Activated T-cell treated with anti-CD3 and anti-CD28 coated beads, Interleukin-2, amount 50 U/mL, for 72 hours (primary cell): ENCODE measurements around the gene KRTAP10-5. TPM values are rescaled to one million over a fixed set of nuclear protein-coding genes. Genes with fewer than 3 reads are reported as not detected.
"Not testable (repeated sequence)": the region's sequence is repeated elsewhere in the genome, so short reads cannot be mapped to it uniquely, and the experiment has no call there.

ENCODE experiments used
- ATAC-seq, 2 donors: fragments of 150-1000 bp; cut with Tn5 transposase; replicated peaks in 1 of 2; 2 replicates each; pipeline ENCODE4 v1.10.0; 2021; ENCODE audit warnings: moderate library complexity in 2 of 2, mild to moderate bottlenecking in 1 of 2
- DNase-seq, 2 donors: peaks; one replicate each; pipeline ENCODE4 v3.0.0; 2021 to 2022; ENCODE audit warnings: mixed read lengths in 1 of 2
- H3K27ac Mint-ChIP-seq: one replicate; pipeline ENCODE4 v1.8.0; 2022; ENCODE audit warnings: mild to moderate bottlenecking, moderate library complexity, mixed read lengths
- H3K27me3 Mint-ChIP-seq: one replicate; pipeline ENCODE4 v1.8.0; 2022; ENCODE audit warnings: low read depth, mixed read lengths
- H3K36me3 Mint-ChIP-seq, 2 donors: one replicate each; pipeline ENCODE4 v1.8.0; 2022; ENCODE audit warnings: mixed read lengths in 2 of 2, mild to moderate bottlenecking in 1 of 2; ENCODE audit not compliant: insufficient read depth in 2 of 2
- H3K4me1 Mint-ChIP-seq: one replicate; pipeline ENCODE4 v1.8.0; 2022; ENCODE audit warnings: low read depth, mixed read lengths
- H3K4me3 Mint-ChIP-seq, 2 donors: one replicate each; pipeline ENCODE4 v1.8.0; 2022; ENCODE audit warnings: mild to moderate bottlenecking in 2 of 2, mixed read lengths in 2 of 2, moderate library complexity in 2 of 2
- H3K9me3 Mint-ChIP-seq, 2 donors: one replicate each; pipeline ENCODE4 v1.8.0; 2022; ENCODE audit warnings: mixed read lengths in 2 of 2
- total RNA-seq, 2 donors: library from RNA; stranded (reverse); gene quantifications; one replicate each; pipeline ENCODE4 v1.2.3, GENCODE V29; 2022

Gene KRTAP10-5
- total RNA-seq, 2 donors from 2014 or later: not detected

DNA sequence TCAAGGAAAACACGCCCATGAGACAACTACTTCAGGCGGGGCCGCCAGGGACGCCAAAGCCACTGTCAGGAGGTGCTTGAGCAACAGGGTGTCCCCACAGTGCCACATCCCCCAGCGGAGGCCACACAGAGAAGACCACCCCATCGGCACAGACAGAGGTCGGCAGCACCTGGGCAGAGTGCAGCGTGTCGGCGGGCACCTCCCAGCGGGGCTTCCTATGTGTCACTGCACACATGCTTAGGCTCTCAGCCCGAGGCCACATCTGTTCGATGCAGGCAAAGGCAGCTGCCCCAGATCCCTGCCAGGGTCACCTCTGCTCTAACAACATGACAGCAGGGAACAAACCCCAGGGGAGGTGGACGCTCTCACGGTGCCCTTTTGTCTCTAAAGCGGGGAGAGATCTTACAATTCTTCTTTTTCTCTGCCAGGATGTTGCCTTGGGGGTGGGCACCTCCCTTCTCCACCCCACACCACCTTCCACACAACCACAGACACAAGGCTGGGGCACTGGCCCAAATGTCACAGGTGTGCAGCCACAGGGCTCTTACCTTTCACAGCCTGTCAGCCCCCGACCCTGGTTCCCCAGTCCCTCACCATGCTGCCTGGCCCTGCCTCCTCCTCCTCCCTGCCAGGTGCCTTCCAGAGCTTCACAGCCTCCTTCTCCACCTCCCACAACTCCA, 35.6 kb upstream of the KRTAP10-5 start:
- H3K27me3 Mint-ChIP-seq: no peaks in the 10 kb centered on the region
- H3K27ac Mint-ChIP-seq: no peak overlapping the region
- H3K4me3 Mint-ChIP-seq: no peak overlapping the region
- H3K4me1 Mint-ChIP-seq: peaks cover 26% of the 10 kb centered on the region
- peaks cover 24 to 28% of the 10 kb centered on the region in 2 donors for H3K36me3 Mint-ChIP-seq
- H3K9me3 Mint-ChIP-seq: peaks cover 19 to 22% of the 10 kb centered on the region in 2 donors
- no peak for DNase-seq
- ATAC-seq: no peak

GRCh38 chr21:44615466-44615865, 35.1 kb upstream of the KRTAP10-5 start:
- H3K9me3 Mint-ChIP-seq: peaks cover 15 to 17% of the 10 kb centered on the region in 2 donors
- no peak overlapping the region for H3K4me3 Mint-ChIP-seq
- DNase-seq (no peak), ATAC-seq (no peak)
- H3K27me3 Mint-ChIP-seq: no peaks in the 10 kb centered on the region
- H3K4me1 Mint-ChIP-seq: peaks cover 26% of the 10 kb centered on the region
- peaks cover 20 to 22% of the 10 kb centered on the region in 2 donors for H3K36me3 Mint-ChIP-seq
- H3K27ac Mint-ChIP-seq: no peak overlapping the region

GRCh38 chr21:44614961-44615391, 34.6 kb upstream of the KRTAP10-5 start:
- Mint-ChIP-seq H3K36me3 (peaks cover 18 to 22% of the 10 kb centered on the region in 2 donors), H3K4me1 (peaks cover 26% of the 10 kb centered on the region), H3K4me3 (no peak overlapping the region), H3K27ac (no peak overlapping the region), H3K27me3 (no peaks in the 10 kb centered on the region), H3K9me3 (peaks cover 13 to 15% of the 10 kb centered on the region in 2 donors)
- DNase-seq: no peak
- no peak for ATAC-seq

DNA sequence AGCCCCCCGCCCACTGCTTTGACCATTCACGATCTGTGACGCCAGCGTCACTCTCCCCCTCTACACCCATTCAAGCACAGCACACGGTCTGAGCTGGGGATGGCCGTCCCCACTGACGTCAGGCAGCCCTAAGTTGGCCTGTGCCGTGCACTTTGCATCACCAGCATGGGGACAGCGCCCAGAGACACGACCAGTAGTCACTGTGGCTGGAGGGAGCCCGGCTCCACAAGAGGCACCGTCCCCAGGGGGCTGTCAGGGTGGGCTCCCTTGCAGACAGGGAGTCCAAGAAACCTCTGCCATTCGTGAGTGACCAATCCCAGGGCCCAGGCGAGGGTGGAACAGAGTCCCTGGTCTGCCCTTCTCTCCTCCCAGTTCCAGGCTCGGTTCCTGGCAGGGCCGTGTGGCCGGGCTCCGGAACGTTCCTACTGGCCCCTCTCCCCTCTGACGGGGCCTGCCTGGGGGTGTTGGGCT, 33.8 kb upstream of the KRTAP10-5 start:
- ATAC-seq (no peak), DNase-seq (no peak)
- H3K4me3 Mint-ChIP-seq: no peak overlapping the region
- H3K36me3 Mint-ChIP-seq: peaks cover 14 to 20% of the 10 kb centered on the region in 2 donors
- H3K9me3 Mint-ChIP-seq: peaks cover 12 to 14% of the 10 kb centered on the region in 2 donors
- no peak overlapping the region for H3K27ac Mint-ChIP-seq
- H3K4me1 Mint-ChIP-seq: peaks cover 24% of the 10 kb centered on the region
- H3K27me3 Mint-ChIP-seq: no peaks in the 10 kb centered on the region

DNA sequence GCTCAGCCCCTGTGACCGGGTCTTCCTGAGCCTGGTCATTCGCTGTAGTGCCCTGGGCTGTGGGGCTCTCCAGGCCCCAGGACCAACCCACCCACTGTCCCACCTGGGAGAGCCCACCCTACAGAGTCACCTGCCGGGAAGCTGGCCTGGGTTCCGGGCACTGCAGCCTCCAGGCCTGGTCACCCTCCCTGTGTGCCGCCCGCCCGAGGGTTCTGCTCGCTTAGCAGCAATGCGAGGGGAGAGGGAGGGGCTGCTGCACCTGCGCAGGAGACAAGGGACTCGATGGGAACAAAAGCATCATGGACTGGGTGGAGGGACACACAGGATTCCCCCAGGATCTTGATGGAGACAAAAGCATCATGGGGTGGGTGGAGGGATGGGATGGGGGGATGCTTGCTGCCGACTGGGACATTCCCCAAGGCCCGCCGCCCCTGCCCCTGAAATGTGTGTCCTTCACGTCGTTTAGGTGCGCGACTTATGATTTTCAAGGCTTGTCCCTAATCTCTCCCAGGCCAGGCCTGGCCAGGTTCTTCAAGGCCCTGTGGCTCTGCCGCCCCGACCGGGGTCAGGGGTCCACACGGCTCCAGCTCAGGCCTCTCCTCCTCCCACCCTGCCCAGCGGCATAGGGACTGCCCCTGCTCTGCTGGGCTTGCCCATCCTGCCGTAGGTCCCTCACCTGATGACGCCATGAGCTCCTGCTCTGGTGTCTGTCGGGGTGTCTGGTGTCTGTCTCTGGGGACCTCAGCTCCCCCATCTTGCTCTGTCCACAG, 33.2 kb upstream of the KRTAP10-5 start:
- Mint-ChIP-seq H3K27ac (no peak overlapping the region), H3K4me3 (no peak overlapping the region), H3K36me3 (peaks cover 10 to 19% of the 10 kb centered on the region in 2 donors), H3K27me3 (no peaks in the 10 kb centered on the region), H3K4me1 (peaks cover 18% of the 10 kb centered on the region), H3K9me3 (peaks cover 12 to 13% of the 10 kb centered on the region in 2 donors)
- DNase-seq: no peak
- ATAC-seq: no peak

DNA sequence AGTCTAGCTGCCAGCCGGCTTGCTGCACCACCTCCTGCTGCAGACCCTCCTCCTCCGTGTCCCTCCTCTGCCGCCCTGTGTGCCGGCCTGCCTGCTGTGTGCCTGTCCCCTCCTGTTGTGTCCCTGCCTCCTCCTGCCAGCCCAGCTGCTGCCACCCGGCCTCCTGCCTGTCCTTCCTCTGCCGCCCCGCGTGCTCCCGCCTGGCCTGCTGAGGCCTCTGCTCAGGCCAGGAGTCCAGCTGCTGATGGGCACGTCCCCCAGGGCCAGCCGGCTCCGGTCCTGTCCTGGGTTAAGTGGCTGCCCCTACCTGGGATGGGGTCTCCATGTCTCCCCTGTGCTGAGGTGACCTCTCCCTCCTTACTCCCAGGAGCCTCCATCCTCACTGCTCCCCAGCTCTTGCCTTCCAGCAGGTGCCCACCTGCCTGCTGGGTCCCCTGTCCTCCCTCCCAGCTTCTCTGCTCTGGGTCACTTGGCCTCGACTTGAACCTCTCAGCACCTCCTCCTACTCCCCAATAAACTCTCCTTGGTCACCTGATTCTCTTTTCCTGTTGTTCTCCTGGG, 32.3 kb upstream of the KRTAP10-5 start:
- DNase-seq (no peak), ATAC-seq (no peak)
- Mint-ChIP-seq H3K27me3 (no peaks in the 10 kb centered on the region), H3K9me3 (peaks cover 9 to 11% of the 10 kb centered on the region in 2 donors), H3K27ac (no peak overlapping the region), H3K4me3 (no peak overlapping the region), H3K36me3 (peaks cover 10 to 13% of the 10 kb centered on the region in 2 donors), H3K4me1 (peaks cover 12% of the 10 kb centered on the region)

DNA sequence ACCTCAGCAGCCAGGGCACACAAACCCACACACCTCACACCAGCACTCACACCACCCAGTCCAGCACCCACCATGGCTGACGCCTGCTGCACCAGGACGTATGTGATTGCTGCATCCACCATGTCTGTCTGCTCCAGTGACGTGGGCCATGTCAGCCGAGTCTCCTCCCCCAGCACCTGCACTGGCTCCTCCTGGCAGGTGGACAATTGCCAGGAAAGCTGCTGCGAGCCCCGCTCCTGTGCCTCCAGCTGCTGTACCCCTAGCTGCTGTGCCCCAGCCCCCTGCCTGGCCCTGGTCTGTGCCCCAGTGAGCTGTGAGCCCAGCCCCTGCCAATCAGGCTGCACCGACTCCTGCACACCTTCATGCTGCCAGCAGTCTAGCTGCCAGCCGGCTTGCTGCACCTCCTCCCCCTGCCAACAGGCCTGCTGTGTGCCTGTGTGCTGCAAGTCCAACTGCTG, 31.7 kb upstream of the KRTAP10-5 start, which contains the start of gene KRTAP10-8:
TSS of gene KRTAP10-8 (plus strand) at position 51 of the 458 bp plus-strand sequence. CDS start at position 73, 22 bp downstream.
- H3K27me3 Mint-ChIP-seq: no peaks in the 10 kb centered on the region
- H3K9me3 Mint-ChIP-seq: peaks cover 9 to 11% of the 10 kb centered on the region in 2 donors
- H3K36me3 Mint-ChIP-seq: peaks cover 10 to 13% of the 10 kb centered on the region in 2 donors
- H3K4me1 Mint-ChIP-seq: peaks cover 10% of the 10 kb centered on the region
- DNase-seq (no peak), ATAC-seq (no peak)
- no peak within 1 kb of the TSS for H3K4me3 Mint-ChIP-seq
- no peak within 1 kb of the TSS for H3K27ac Mint-ChIP-seq

- DNase-seq (no peak), ATAC-seq (no peak)
- H3K9me3 Mint-ChIP-seq: peaks cover 9 to 11% of the 10 kb centered on the region in 2 donors
- no peaks in the 10 kb centered on the region for H3K27me3 Mint-ChIP-seq
- H3K4me1 Mint-ChIP-seq: peaks cover 5% of the 10 kb centered on the region
- H3K27ac Mint-ChIP-seq: no peak overlapping the region
- H3K4me3 Mint-ChIP-seq: no peak overlapping the region
- peaks cover 10 to 13% of the 10 kb centered on the region in 2 donors for H3K36me3 Mint-ChIP-seq
These were observed 31.1 kb upstream of the KRTAP10-5 start for GRCh38 chr21:44611551-44611950.

GRCh38 chr21:44610157-44610843, 29.9 kb upstream of the KRTAP10-5 start:
- not testable (repeated sequence) for H3K4me3 Mint-ChIP-seq, ATAC-seq, DNase-seq, H3K27ac Mint-ChIP-seq, H3K4me1 Mint-ChIP-seq, H3K27me3 Mint-ChIP-seq
- Mint-ChIP-seq H3K36me3 (peaks cover 10 to 13% of the 10 kb centered on the region in 2 donors), H3K9me3 (peaks cover 9 to 12% of the 10 kb centered on the region in 2 donors)

DNA sequence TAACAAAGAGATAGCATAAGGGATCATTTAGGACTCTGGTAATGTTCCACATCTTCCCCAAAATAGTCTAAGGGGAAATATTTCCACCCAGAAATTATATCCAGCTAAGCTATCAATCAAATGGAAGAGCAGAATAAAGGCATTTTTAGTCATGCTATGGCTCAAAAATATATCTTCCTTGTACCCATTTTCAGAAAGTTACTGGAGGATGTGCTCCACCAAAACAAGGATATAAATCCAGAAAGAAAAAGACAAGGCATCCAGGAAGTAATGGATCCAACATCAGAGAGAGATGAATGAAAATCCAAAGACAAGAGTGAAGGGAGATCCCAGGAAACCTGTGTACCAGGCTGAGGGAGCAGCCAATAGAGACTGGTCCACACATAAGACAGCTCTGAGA, 28.8 kb upstream of the KRTAP10-5 start:
- no peak overlapping the region for H3K27ac Mint-ChIP-seq
- H3K4me3 Mint-ChIP-seq: no peak overlapping the region
- no peaks in the 10 kb centered on the region for H3K4me1 Mint-ChIP-seq
- ATAC-seq (no peak), DNase-seq (no peak)
- H3K36me3 Mint-ChIP-seq: peaks cover 10 to 13% of the 10 kb centered on the region in 2 donors
- H3K9me3 Mint-ChIP-seq: peaks cover 9 to 14% of the 10 kb centered on the region in 2 donors
- H3K27me3 Mint-ChIP-seq: no peaks in the 10 kb centered on the region

DNA sequence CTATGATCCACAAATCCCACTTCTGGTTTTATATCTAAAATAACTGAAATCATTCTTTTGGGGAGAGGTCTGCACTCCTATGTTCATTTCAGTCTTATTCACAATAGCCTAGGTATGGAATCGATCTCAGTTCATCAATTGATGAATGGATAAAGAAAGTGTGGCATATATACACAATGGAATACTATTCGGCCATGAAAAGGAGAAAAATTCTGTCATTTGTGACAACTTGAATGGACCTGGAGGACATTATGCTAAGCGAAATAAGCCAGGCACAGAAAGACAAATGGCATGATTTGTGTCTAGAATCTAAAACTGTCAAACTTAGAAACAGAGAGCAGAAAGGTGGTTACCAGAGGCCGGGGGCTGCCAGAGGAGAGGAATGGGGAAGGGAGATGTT, 26.1 kb upstream of the KRTAP10-5 start:
- no peak overlapping the region for H3K27ac Mint-ChIP-seq
- H3K9me3 Mint-ChIP-seq: peaks cover 9 to 14% of the 10 kb centered on the region in 2 donors
- ATAC-seq: no peak
- DNase-seq: no peak
- peaks cover 8 to 13% of the 10 kb centered on the region in 2 donors for H3K36me3 Mint-ChIP-seq
- H3K4me3 Mint-ChIP-seq: no peak overlapping the region
- H3K27me3 Mint-ChIP-seq: no peaks in the 10 kb centered on the region
- no peaks in the 10 kb centered on the region for H3K4me1 Mint-ChIP-seq

- H3K36me3 Mint-ChIP-seq: peaks cover under 1 to 3% of the 10 kb centered on the region in 2 donors
These were observed 23.5 kb upstream of the KRTAP10-5 start for GRCh38 chr21:44603911-44604310.

More at GRCh38 chr21:44603911-44604310, 23.5 kb upstream of the KRTAP10-5 start:
- Mint-ChIP-seq H3K27me3 (no peaks in the 10 kb centered on the region), H3K9me3 (peaks cover 1 to 6% of the 10 kb centered on the region in 2 donors), H3K27ac (no peak overlapping the region), H3K4me3 (no peak overlapping the region), H3K4me1 (no peaks in the 10 kb centered on the region)
- ATAC-seq (no peak), DNase-seq (no peak)
